ENCODE data around the gene TMEM243.
"Not testable (repeated sequence)": the region's sequence is repeated elsewhere in the genome, so short reads cannot be mapped to it uniquely, and the experiment has no call there.

The TMEM243 gene

GRCh38 chr7:87253589-87254087 lies 34.1 kb upstream of the TMEM243 start:
- Histone ChIP-seq H3K4me2 (ENCODE audit: low read depth, low read length) (no peak overlapping the region), H2AFZ (ENCODE audit: low read length) (no peak overlapping the region), H3F3A (ENCODE audit: insufficient read depth, low read length) (no peaks in the 10 kb centered on the region), H3K9me2 (replicated peaks; ENCODE audit: insufficient read depth, low read length) (no peaks in the 10 kb centered on the region), H3K36me3 (replicated peaks; ENCODE audit: insufficient read depth, low read length) (no peaks in the 10 kb centered on the region), H3K4me3 (ENCODE audit: low read length) (no peak overlapping the region), H3K9ac (ENCODE audit: low read length) (no peak overlapping the region), H3K27me3 (replicated peaks; ENCODE audit: insufficient read depth, low read length) (no peaks in the 10 kb centered on the region), H3K27ac (ENCODE audit: low read length) (no peak overlapping the region), H4K20me1 (ENCODE audit: insufficient read depth, low read length) (no peaks in the 10 kb centered on the region), H3K4me1 (ENCODE audit: low read length) (no peaks in the 10 kb centered on the region), H3K9me3 (replicated peaks; ENCODE audit: insufficient read depth, low read length) (no peaks in the 10 kb centered on the region), H3K79me2 (ENCODE audit: low read length) (no peaks in the 10 kb centered on the region)
- no peak for DNase-seq
- TF ChIP-seq CTCF (IDR thresholded peaks at IDR 0.05; ENCODE audit: low read length): no peak
- TF ChIP-seq EZH2phosphoT487 (IDR thresholded peaks at IDR 0.05; ENCODE audit: low read length): no peak
- no peak for TF ChIP-seq EZH2 (optimal IDR thresholded peaks at IDR 0.05; ENCODE audit: low read depth, low read length)

DNA sequence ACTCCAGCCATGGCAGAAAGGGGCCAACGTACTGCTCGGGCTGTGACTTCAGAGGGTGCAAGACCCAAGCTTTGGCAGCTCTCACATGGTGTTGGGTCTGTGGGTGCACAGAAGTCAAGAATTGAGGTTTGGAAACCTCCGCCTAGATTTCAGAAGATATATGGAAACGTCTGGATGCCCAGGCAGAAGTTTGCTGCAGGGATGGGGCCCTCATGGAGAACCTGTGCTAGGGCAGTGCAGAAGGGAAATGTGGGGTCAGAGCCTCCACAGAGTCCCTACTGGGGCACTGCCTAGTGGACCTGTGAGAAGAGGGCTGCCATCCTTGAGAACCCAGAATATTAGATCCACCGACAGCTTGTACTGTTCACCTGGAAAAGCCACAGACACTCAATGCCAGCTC lies 26.1 kb upstream of the TMEM243 start:
- not testable (repeated sequence) for H3K27me3 ChIP-seq (replicated peaks; ENCODE audit: insufficient read depth, low read length); H2AFZ ChIP-seq (ENCODE audit: low read length); H3K36me3 ChIP-seq (replicated peaks; ENCODE audit: insufficient read depth, low read length); H3K9ac ChIP-seq (ENCODE audit: low read length); H3K9me2 ChIP-seq (replicated peaks; ENCODE audit: insufficient read depth, low read length); H3K9me3 ChIP-seq (replicated peaks; ENCODE audit: insufficient read depth, low read length); H3F3A ChIP-seq (ENCODE audit: insufficient read depth, low read length); H3K4me3 ChIP-seq (ENCODE audit: low read length); H3K4me2 ChIP-seq (ENCODE audit: low read depth, low read length); DNase-seq; H4K20me1 ChIP-seq (ENCODE audit: insufficient read depth, low read length); H3K4me1 ChIP-seq (ENCODE audit: low read length); H3K79me2 ChIP-seq (ENCODE audit: low read length); H3K27ac ChIP-seq (ENCODE audit: low read length)

DNA sequence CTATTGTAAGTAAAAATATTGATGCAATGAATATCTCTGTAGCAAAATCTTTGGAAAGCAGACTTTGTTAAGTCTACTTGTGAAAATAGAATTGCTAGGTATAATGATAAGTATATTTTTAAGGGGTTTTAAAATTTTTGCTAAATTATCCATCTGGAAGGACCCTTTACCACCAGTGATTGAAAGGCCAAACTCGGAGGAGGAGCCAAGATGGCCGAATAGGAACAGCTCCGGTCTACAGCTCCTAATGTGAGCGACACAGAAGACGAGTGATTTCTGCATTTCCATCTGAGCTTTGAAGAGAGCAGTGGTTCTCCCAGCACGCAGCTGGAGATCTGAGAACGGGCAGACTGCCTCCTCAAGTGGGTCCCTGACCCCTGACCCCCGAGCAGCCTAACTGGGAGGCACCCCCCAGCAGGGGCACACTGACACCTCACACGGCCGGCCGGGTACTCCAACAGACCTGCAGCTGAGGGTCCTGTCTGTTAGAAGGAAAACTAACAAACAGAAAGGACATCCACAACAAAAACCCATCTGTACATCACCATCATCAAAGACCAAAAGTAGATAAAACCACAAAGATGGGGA lies 19.0 kb upstream of the TMEM243 start:
- not testable (repeated sequence) for H3K79me2 ChIP-seq (ENCODE audit: low read length); H3F3A ChIP-seq (ENCODE audit: insufficient read depth, low read length); H2AFZ ChIP-seq (ENCODE audit: low read length); H3K4me2 ChIP-seq (ENCODE audit: low read depth, low read length); H3K4me1 ChIP-seq (ENCODE audit: low read length); DNase-seq; H3K9ac ChIP-seq (ENCODE audit: low read length); H4K20me1 ChIP-seq (ENCODE audit: insufficient read depth, low read length); H3K4me3 ChIP-seq (ENCODE audit: low read length); H3K9me3 ChIP-seq (replicated peaks; ENCODE audit: insufficient read depth, low read length); H3K9me2 ChIP-seq (replicated peaks; ENCODE audit: insufficient read depth, low read length); H3K27ac ChIP-seq (ENCODE audit: low read length); H3K36me3 ChIP-seq (replicated peaks; ENCODE audit: insufficient read depth, low read length); H3K27me3 ChIP-seq (replicated peaks; ENCODE audit: insufficient read depth, low read length)

DNA sequence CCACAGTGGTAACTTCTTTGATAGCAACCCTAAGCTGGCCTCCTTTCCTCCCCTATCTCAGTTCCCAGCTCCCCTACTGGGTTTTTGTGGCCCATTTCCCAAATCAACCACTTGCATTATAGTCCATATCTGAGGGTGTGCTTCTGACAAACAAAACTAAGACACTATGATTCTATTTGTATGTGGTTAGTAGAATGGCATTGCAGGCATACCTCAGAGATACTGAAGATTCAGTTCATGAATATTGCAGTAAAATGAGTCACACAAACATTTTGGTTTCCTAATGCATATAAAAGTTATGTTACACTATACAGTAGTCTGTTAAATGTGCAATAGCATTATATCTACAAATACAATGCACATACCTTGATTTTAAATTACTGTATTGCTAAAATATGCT lies 15.4 kb upstream of the TMEM243 start:
- no peaks in the 10 kb centered on the region for H3K4me1 ChIP-seq (ENCODE audit: low read length)
- H3K9me3 ChIP-seq (replicated peaks; ENCODE audit: insufficient read depth, low read length): no peaks in the 10 kb centered on the region
- H3K79me2 ChIP-seq (ENCODE audit: low read length): no peaks in the 10 kb centered on the region
- no peaks in the 10 kb centered on the region for H3K9me2 ChIP-seq (replicated peaks; ENCODE audit: insufficient read depth, low read length)
- DNase-seq: no peak
- no peak overlapping the region for H3K27ac ChIP-seq (ENCODE audit: low read length)
- H2AFZ ChIP-seq (ENCODE audit: low read length): no peak overlapping the region
- no peaks in the 10 kb centered on the region for H4K20me1 ChIP-seq (ENCODE audit: insufficient read depth, low read length)
- no peaks in the 10 kb centered on the region for H3F3A ChIP-seq (ENCODE audit: insufficient read depth, low read length)
- H3K9ac ChIP-seq (ENCODE audit: low read length): no peak overlapping the region
- no peaks in the 10 kb centered on the region for H3K36me3 ChIP-seq (replicated peaks; ENCODE audit: insufficient read depth, low read length)
- TF ChIP-seq EZH2phosphoT487 (IDR thresholded peaks at IDR 0.05; ENCODE audit: low read length) (no peak), CTCF (IDR thresholded peaks at IDR 0.05; ENCODE audit: low read length) (no peak), EZH2 (optimal IDR thresholded peaks at IDR 0.05; ENCODE audit: low read depth, low read length) (no peak)
- H3K4me2 ChIP-seq (ENCODE audit: low read depth, low read length): no peak overlapping the region
- H3K4me3 ChIP-seq (ENCODE audit: low read length): no peak overlapping the region
- no peaks in the 10 kb centered on the region for H3K27me3 ChIP-seq (replicated peaks; ENCODE audit: insufficient read depth, low read length)
